ENCODE measurements around the gene ARPC5. TPM values are rescaled to one million over a fixed set of nuclear protein-coding genes. Genes with fewer than 3 reads are reported as not detected.

Gene ARPC5
- total and polyA plus RNA-seq, 10 of the 15 experiments (the other 5 are each of a cell fraction or from before 2014, with no cell fraction given), result 238 to 784 (median 309) TPM

- TF ChIP-seq, protein P1, sequence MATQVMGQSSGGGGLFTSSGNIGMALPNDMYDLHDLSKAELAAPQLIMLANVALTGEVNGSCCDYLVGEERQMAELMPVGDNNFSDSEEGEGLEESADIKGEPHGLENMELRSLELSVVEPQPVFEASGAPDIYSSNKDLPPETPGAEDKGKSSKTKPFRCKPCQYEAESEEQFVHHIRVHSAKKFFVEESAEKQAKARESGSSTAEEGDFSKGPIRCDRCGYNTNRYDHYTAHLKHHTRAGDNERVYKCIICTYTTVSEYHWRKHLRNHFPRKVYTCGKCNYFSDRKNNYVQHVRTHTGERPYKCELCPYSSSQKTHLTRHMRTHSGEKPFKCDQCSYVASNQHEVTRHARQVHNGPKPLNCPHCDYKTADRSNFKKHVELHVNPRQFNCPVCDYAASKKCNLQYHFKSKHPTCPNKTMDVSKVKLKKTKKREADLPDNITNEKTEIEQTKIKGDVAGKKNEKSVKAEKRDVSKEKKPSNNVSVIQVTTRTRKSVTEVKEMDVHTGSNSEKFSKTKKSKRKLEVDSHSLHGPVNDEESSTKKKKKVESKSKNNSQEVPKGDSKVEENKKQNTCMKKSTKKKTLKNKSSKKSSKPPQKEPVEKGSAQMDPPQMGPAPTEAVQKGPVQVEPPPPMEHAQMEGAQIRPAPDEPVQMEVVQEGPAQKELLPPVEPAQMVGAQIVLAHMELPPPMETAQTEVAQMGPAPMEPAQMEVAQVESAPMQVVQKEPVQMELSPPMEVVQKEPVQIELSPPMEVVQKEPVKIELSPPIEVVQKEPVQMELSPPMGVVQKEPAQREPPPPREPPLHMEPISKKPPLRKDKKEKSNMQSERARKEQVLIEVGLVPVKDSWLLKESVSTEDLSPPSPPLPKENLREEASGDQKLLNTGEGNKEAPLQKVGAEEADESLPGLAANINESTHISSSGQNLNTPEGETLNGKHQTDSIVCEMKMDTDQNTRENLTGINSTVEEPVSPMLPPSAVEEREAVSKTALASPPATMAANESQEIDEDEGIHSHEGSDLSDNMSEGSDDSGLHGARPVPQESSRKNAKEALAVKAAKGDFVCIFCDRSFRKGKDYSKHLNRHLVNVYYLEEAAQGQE (IDR thresholded peaks at IDR 0.05; ENCODE audit: low read depth, low read length), result no peak
- 0 out of 2 replicates have a peak, but pooled peaks have one; percentile 20 for TF ChIP-seq CBX5 (IDR thresholded peaks at IDR 0.05; ENCODE audit: low read depth)
- TF ChIP-seq, protein P2, sequence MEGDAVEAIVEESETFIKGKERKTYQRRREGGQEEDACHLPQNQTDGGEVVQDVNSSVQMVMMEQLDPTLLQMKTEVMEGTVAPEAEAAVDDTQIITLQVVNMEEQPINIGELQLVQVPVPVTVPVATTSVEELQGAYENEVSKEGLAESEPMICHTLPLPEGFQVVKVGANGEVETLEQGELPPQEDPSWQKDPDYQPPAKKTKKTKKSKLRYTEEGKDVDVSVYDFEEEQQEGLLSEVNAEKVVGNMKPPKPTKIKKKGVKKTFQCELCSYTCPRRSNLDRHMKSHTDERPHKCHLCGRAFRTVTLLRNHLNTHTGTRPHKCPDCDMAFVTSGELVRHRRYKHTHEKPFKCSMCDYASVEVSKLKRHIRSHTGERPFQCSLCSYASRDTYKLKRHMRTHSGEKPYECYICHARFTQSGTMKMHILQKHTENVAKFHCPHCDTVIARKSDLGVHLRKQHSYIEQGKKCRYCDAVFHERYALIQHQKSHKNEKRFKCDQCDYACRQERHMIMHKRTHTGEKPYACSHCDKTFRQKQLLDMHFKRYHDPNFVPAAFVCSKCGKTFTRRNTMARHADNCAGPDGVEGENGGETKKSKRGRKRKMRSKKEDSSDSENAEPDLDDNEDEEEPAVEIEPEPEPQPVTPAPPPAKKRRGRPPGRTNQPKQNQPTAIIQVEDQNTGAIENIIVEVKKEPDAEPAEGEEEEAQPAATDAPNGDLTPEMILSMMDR (IDR thresholded peaks at IDR 0.05 in 2 of 3, conservative IDR thresholded peaks at IDR 0.05 in 1 of 3; ENCODE audit: control insufficient read depth in 2 of 3, extremely low read depth in 1 of 3, insufficient read depth in 1 of 3, low read depth in 3 of 3, low read length in 3 of 3), result no peak
- TF ChIP-seq SRF (IDR thresholded peaks at IDR 0.05; ENCODE audit: low read depth in 2 of 2, low read length in 2 of 2), result no peak
- TF ChIP-seq SIX5 (IDR thresholded peaks at IDR 0.05; ENCODE audit: low read depth, low read length, severe bottlenecking), result no peak
- no peak for TF ChIP-seq RFX5 (IDR thresholded peaks at IDR 0.05; ENCODE audit: low read depth, low read length)
- TF ChIP-seq SMC3 (IDR thresholded peaks at IDR 0.05; ENCODE audit: borderline replicate concordance, low read length), result no peak
- TF ChIP-seq, protein P3, sequence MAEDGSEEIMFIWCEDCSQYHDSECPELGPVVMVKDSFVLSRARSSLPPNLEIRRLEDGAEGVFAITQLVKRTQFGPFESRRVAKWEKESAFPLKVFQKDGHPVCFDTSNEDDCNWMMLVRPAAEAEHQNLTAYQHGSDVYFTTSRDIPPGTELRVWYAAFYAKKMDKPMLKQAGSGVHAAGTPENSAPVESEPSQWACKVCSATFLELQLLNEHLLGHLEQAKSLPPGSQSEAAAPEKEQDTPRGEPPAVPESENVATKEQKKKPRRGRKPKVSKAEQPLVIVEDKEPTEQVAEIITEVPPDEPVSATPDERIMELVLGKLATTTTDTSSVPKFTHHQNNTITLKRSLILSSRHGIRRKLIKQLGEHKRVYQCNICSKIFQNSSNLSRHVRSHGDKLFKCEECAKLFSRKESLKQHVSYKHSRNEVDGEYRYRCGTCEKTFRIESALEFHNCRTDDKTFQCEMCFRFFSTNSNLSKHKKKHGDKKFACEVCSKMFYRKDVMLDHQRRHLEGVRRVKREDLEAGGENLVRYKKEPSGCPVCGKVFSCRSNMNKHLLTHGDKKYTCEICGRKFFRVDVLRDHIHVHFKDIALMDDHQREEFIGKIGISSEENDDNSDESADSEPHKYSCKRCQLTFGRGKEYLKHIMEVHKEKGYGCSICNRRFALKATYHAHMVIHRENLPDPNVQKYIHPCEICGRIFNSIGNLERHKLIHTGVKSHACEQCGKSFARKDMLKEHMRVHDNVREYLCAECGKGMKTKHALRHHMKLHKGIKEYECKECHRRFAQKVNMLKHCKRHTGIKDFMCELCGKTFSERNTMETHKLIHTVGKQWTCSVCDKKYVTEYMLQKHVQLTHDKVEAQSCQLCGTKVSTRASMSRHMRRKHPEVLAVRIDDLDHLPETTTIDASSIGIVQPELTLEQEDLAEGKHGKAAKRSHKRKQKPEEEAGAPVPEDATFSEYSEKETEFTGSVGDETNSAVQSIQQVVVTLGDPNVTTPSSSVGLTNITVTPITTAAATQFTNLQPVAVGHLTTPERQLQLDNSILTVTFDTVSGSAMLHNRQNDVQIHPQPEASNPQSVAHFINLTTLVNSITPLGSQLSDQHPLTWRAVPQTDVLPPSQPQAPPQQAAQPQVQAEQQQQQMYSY (CRISPR knock-in tag; IDR thresholded peaks at IDR 0.05), result no peak
- no peak for TF ChIP-seq ZNF217 (IDR thresholded peaks at IDR 0.05)
- TF ChIP-seq, protein P4, sequence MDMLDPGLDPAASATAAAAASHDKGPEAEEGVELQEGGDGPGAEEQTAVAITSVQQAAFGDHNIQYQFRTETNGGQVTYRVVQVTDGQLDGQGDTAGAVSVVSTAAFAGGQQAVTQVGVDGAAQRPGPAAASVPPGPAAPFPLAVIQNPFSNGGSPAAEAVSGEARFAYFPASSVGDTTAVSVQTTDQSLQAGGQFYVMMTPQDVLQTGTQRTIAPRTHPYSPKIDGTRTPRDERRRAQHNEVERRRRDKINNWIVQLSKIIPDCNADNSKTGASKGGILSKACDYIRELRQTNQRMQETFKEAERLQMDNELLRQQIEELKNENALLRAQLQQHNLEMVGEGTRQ (IDR thresholded peaks at IDR 0.05; ENCODE audit: borderline replicate concordance, low read depth, low read length), result no peak
- no peak for TF ChIP-seq CHD1 (IDR thresholded peaks at IDR 0.05; ENCODE audit: low read depth, low read length)
- no peak for TF ChIP-seq NFXL1 (IDR thresholded peaks at IDR 0.05; ENCODE audit: borderline replicate concordance)
- 0 out of 2 replicates have a peak, but pooled peaks have one; percentile 54 for TF ChIP-seq MTA3 (IDR thresholded peaks at IDR 0.05; ENCODE audit: borderline replicate concordance, low read length)
- no peak for TF ChIP-seq SP1 (IDR thresholded peaks at IDR 0.05; ENCODE audit: low read depth, low read length)
- TF ChIP-seq NR2C1 (IDR thresholded peaks at IDR 0.05), result no peak
- TF ChIP-seq HDGF (IDR thresholded peaks at IDR 0.05), result no peak
- TF ChIP-seq TARDBP (IDR thresholded peaks at IDR 0.05; ENCODE audit: borderline replicate concordance), result no peak
- no peak for TF ChIP-seq KDM1A (IDR thresholded peaks at IDR 0.05; ENCODE audit: borderline replicate concordance)
Observed at GRCh38 chr1:183652107-183652506, 16.5 kb upstream of the ARPC5 start (continued).

All from GM12878 (cell line).